ENCODE results near the gene MAPKAPK2.
"Not testable (repeated sequence)": the region's sequence is repeated elsewhere in the genome, so short reads cannot be mapped to it uniquely, and the experiment has no call there.

Gene MAPKAPK2

DNA sequence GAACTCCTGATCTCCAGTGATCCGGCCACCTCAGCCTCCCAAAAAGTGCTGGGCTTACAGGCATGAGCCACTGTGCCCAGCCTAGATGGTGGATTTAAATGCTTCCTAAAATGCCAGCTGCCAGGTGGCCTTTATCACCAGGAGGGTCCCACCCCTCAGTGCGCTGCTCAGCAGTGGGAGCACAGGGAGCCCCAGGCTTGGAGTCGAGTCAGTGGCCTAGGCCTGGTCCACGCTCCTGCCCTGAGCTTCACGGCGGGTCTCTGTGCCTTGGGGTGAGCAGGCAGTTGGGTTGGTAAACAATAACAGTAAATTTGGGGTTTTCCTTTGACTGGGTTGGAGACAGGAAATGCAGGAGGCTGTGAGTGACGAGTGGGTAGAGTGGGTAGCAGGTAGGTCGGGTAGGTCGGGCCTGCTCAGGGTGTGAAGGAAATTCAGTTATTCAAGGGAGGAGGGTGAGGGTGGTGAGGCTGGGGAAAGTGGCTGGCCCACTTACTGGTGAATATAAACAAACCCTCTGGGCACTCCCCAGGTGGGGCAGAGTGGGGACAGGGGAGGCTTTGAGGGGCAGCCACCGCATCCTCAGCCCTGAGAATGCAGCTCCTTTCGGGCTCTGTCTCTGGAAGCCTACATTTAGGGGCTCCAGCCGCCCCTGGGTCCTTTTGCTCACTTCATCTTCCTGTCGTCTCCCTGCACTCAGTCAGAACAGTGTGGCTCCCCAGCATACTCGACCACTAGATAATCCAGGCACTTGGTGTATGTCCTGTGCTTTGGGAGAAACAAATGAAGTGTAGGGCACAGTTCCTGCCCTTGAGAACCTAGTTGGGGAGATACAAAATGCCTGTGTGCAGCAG, 52.4 kb downstream of the MAPKAPK2 start:
- DNase-seq = no peak
- intact Hi-C loops (cut with DNase I) = no loop called here

GRCh38 chr1:206737729-206738201, 53.1 kb downstream of the MAPKAPK2 start:
- intact Hi-C loops (cut with DNase I) = no loop called here
- DNase-seq = no peak

DNA sequence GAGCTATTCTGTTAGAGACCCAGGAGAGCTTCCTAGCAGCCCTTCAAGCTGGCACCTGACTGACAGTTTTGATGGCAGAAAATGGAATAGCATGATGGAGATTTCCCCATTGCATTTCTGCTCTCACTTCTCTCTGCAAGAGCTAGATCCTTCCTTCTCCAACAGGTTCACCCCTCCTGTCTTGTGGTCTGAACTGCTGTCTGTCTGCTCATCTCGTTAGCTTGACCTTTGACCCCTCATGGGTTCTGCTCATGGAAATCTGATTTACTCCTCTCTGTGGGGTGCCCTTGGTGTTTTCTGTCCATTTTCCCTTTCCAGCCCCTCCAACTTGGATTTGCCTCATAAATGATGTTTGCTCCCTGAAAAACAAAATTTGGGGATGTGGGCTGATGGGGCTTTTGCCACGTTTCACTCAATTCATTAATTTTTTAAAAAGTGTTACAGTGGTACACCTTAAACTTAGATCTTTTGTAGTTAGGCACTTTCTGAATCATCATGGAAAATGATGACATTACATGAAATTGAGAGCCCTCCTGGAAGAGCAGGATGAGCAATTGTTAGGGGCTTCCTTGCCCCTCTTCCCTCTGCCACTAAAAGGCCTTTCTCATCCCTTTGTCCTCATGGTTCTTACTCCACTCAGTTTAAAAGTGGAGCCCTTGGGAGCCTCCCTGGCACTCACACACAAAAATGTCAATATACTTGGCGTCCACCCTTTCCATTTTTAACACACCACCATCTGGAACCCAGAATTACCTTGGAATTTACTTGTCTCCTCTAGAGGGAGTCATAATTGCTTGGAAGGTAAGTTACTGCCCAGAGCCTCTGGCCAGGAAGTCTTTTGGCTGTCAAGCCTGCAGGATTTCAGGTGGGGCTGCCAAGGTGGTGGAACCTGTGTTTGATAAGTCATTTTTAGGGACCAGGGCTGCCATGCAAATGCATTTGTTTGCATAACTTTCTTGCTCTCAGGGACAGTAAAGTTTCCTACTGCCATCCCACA, 54.0 kb downstream of the MAPKAPK2 start:
- intact Hi-C loops (cut with DNase I) = no loop called here
- no peak for DNase-seq

GRCh38 chr1:206739411-206740076, 54.8 kb downstream of the MAPKAPK2 start:
- intact Hi-C loops (cut with DNase I) = no loop called here
- no peak for DNase-seq

DNA sequence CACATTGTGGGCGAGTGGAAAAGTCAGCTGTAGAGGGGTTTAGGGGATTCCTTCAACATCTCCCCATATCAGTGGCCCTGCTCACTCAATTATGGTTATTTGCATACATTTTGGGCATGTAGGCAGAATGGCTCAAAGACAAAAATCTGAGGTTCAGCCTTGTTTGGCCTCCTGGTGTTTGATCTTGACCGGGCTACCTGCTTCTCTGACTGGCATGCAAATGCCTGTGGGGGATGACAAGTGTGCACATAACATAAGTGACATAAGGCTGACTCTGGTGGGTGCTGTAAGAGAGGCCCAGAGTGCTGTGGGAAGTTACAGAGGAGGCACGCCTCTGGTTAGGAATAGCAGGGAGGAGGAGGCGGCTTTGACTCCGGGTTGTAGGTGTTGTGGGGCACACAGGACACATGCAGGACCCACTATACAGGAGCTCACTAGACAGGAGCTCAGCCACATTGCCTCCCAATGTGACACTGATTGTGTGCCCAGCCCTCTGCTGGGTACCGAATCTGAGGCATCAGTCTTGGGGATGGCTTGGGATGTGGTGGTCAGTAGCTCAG, 56.5 kb downstream of the MAPKAPK2 start:
- intact Hi-C loops (cut with DNase I) = no loop called here
- no peak for DNase-seq

GRCh38 chr1:206742719-206743383, 58.1 kb downstream of the MAPKAPK2 start:
- no peak for DNase-seq
- intact Hi-C loops (cut with DNase I) = no loop called here

GRCh38 chr1:206744683-206745082, 60.0 kb downstream of the MAPKAPK2 start:
- DNase-seq = no peak
- intact Hi-C loops (cut with DNase I) = no loop called here

- intact Hi-C loops (cut with DNase I) = no loop called here
- no peak for DNase-seq
Observed at GRCh38 chr1:206745301-206745700, 60.6 kb downstream of the MAPKAPK2 start.

GRCh38 chr1:206748348-206749030, 63.8 kb downstream of the MAPKAPK2 start:
- no peak for DNase-seq
- intact Hi-C loops (cut with DNase I) = no loop called here

GRCh38 chr1:206751891-206752290, 67.2 kb downstream of the MAPKAPK2 start:
- DNase-seq = no peak
- intact Hi-C loops (cut with DNase I) = no loop called here

GRCh38 chr1:206752481-206752880, 67.8 kb downstream of the MAPKAPK2 start:
- no peak for DNase-seq
- intact Hi-C loops (cut with DNase I) = no loop called here

GRCh38 chr1:206753141-206753540, 68.4 kb downstream of the MAPKAPK2 start:
- DNase-seq = no peak
- intact Hi-C loops (cut with DNase I) = no loop called here

- no peak for DNase-seq
Observed at GRCh38 chr1:206754011-206754410, 69.3 kb downstream of the MAPKAPK2 start.

GRCh38 chr1:206757524-206758266, 73.0 kb downstream of the MAPKAPK2 start:
- DNase-seq = no peak
- intact Hi-C loops (cut with DNase I) = no loop called here

More at GRCh38 chr1:206754011-206754410, 69.3 kb downstream of the MAPKAPK2 start:
- intact Hi-C loops (cut with DNase I) = no loop called here

GRCh38 chr1:206760590-206760989, 75.9 kb downstream of the MAPKAPK2 start:
- DNase-seq = no peak
- intact Hi-C loops (cut with DNase I) = no loop called here

DNA sequence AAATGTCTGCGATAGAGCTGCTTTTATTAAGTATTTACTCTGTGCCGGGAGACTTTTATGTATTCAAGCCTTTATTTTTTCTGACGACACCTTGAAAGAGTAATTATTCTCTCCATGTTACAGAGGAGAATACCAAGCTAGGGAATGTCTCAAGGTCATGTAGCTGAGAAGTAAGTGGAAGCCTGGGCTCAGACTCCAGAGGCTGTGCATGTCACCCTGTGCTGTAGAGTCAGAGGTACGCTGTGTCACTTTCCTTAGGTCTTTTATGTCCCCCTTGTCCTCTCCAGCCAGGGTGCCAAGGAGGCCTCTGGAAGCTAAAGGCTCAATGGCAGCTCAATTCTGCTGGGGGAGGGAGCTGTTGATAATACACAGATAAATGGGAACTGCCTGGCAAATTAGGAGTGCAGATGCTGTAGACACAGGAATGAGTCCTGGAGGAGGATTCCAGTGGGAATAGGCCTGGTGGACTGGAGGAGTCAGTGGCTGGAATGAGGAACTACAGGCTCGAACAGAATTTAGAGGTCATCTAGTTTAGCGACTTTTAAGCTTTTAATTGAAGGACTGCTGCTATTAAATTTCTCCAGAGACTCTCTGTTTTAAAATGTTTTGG, 76.6 kb downstream of the MAPKAPK2 start:
- DNase-seq = no peak
- intact Hi-C loops (cut with DNase I) = no loop called here

DNA sequence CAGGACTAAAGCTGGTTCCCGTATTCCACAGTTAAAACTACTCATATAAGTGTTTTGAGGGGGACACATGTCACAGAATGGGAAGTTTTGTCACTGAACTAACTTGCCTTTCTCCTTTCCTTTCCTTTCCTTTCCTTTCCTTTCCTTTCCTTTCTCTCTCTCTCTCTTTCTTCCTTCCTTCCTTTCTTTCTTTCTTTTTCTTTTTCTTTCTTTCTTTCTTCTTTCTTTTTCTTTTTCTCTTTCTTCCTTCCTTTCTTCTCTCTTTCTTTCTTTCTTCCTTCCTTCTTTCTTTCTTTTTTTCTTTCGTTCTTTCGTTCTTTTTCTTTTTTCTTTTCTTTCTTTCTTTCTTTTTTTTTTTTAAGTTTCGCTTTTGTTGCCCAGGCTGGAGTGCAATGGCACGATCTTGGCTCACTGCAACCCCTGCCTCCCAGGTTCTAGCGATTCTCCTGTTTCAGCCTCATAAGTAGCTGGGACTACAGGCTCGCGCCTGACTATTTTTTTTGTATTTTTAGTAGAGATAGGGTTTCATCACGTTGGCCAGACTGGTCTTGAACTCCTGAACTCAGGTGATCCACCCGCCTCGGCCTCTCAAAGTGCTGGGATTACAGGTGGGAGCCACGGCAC, 78.1 kb downstream of the MAPKAPK2 start:
- DNase-seq; intact Hi-C loops (cut with DNase I): not testable (repeated sequence)

- DNase-seq; intact Hi-C loops (cut with DNase I): not testable (repeated sequence)
Observed at GRCh38 chr1:206765771-206766170, 81.1 kb downstream of the MAPKAPK2 start.

All from posterior cingulate gyrus (tissue), 11 donors.